ENCODE results near the gene ABCG8. TPM values are rescaled to one million over a fixed set of nuclear protein-coding genes. Genes with fewer than 3 reads are reported as not detected.

Gene ABCG8
- not detected in 2 replicates for total RNA-seq

GRCh38 chr2:43838560-43839267 is at the start of gene ABCG8, which contains the start of gene ABCG5:
Gene ABCG8, plus strand, starts transcription at chr2:43838971. Its CDS starts 83 bp downstream, at chr2:43839054.
Gene ABCG5, minus strand, starts transcription at chr2:43838839. Its CDS starts 160 bp downstream, at chr2:43838679.

Other genes with a start within 250 kb of the ABCG8 start
- gene THADA, start 242.9 kb upstream of the ABCG8 start, total RNA-seq: 32.1 and 32.9 TPM in 2 replicates
- gene PLEKHH2, start 201.7 kb upstream of the ABCG8 start, total RNA-seq: 1.7 and 8.9 TPM in 2 replicates
- gene C1GALT1C1L, start 162.5 kb upstream of the ABCG8 start, total RNA-seq: 0.20 and 1.2 TPM in 2 replicates
- gene DYNC2LI1, start 64.9 kb upstream of the ABCG8 start, total RNA-seq: 17.6 and 25.8 TPM in 2 replicates
- not detected in 2 replicates for gene ABCG5, start 132 bp upstream of the ABCG8 start, total RNA-seq
- gene LRPPRC, start 157.0 kb downstream of the ABCG8 start, total RNA-seq: 60.2 and 66.4 TPM in 2 replicates